A673 (cell line): ENCODE data around the gene KCTD12.

Experiments
- CTCF ChIP-seq: fragments of 300-800, 200-600 bp; sonication (generic); conservative IDR thresholded peaks from 2 replicates; pipeline ENCODE4 v1.5.1; 2017; ENCODE audit warnings: low read depth, mild to moderate bottlenecking, antibody characterized with exemption, low read length, moderate library complexity, mixed read lengths
- EZH2 ChIP-seq: fragments of 200-600 bp; sonication (generic); IDR thresholded peaks from 2 replicates; pipeline ENCODE4 v1.6.1; 2017; ENCODE audit warnings: borderline replicate concordance, low read depth, mild to moderate bottlenecking, mixed read lengths, antibody characterized with exemption, low read length; ENCODE audit not compliant: poor library complexity, severe bottlenecking

DNA sequence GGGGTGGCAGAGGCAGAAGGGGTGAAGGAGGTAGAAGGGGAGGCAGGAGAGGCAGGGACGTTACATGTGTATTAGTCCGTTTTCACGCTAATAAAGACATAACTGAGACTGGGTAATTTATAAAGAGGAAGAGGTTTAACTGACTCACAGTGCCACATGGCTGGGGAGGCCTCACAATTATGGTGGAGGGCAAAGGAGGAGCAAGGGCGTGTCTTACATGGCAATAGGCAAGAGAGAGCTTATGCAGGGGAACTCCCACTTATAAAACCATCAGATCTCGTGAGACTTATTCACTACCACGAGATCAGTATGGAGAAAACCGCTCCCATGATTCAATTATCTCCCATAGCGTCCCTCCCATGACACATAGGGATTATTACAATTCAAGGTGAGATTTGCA is 43.1 kb upstream of the KCTD12 start:
- no peak for TF ChIP-seq CTCF
- TF ChIP-seq EZH2: no peak
